Neural progenitor cell (in vitro differentiated cells): ENCODE measurements around the gene ATXN10.

ENCODE experiments used
- CTCF ChIP-seq: fragments of 200-600 bp; sonication (generic); IDR thresholded peaks from 2 replicates; pipeline ENCODE4 v1.5.1; 2017; ENCODE audit warnings: antibody characterized with exemption, mild to moderate bottlenecking
- EZH2 ChIP-seq: fragments of 200-600 bp; sonication (generic); IDR thresholded peaks from 2 replicates; pipeline ENCODE4 v1.6.1; 2017; ENCODE audit warnings: antibody characterized with exemption, mild to moderate bottlenecking, moderate library complexity

GRCh38 chr22:45693835-45694234 lies 22.2 kb downstream of the ATXN10 start:
- TF ChIP-seq CTCF: no peak
- TF ChIP-seq EZH2: no peak
